Retina (tissue), 1 donor: ENCODE measurements around the gene SLC39A11.
"Not testable (repeated sequence)": the region's sequence is repeated elsewhere in the genome, so short reads cannot be mapped to it uniquely, and the experiment has no call there.

Experiments used
- DNase-seq: peaks from one replicate; pipeline ENCODE4 v3.0.0-alpha.2; 2016

The SLC39A11 gene

GRCh38 chr17:72775237-72775636 lies 317.3 kb downstream of the SLC39A11 start:
- no peak for DNase-seq

GRCh38 chr17:72774236-72774635 lies 318.3 kb downstream of the SLC39A11 start:
- DNase-seq: no peak

- DNase-seq: not testable (repeated sequence)
These were observed 319.3 kb downstream of the SLC39A11 start for GRCh38 chr17:72773225-72773624.

- DNase-seq: no peak
These were observed 320.1 kb downstream of the SLC39A11 start for GRCh38 chr17:72772331-72772821.

GRCh38 chr17:72771734-72772133 lies 320.8 kb downstream of the SLC39A11 start:
- no peak for DNase-seq

- no peak for DNase-seq
These were observed 325.6 kb downstream of the SLC39A11 start for GRCh38 chr17:72766761-72767356.

- DNase-seq: no peak
These were observed 326.9 kb downstream of the SLC39A11 start for GRCh38 chr17:72765368-72766153.

- no peak for DNase-seq
These were observed 327.9 kb downstream of the SLC39A11 start for GRCh38 chr17:72764632-72765041.

GRCh38 chr17:72763981-72764380 lies 328.5 kb downstream of the SLC39A11 start:
- no peak for DNase-seq

- not testable (repeated sequence) for DNase-seq
These were observed 330.5 kb downstream of the SLC39A11 start for GRCh38 chr17:72761893-72762575.

- no peak for DNase-seq
These were observed 331.1 kb downstream of the SLC39A11 start for GRCh38 chr17:72761431-72761830.

GRCh38 chr17:72760368-72760767 lies 332.1 kb downstream of the SLC39A11 start:
- no peak for DNase-seq

GRCh38 chr17:72759301-72759700 lies 333.2 kb downstream of the SLC39A11 start:
- DNase-seq: peak; percentile 22

- DNase-seq: no peak
These were observed 336.2 kb downstream of the SLC39A11 start for GRCh38 chr17:72756256-72756655.

- no peak for DNase-seq
These were observed 338.0 kb downstream of the SLC39A11 start for GRCh38 chr17:72754513-72754912.

GRCh38 chr17:72751746-72752145 lies 340.7 kb downstream of the SLC39A11 start:
- DNase-seq: no peak

- no peak for DNase-seq
These were observed 343.3 kb downstream of the SLC39A11 start for GRCh38 chr17:72749119-72749572.

GRCh38 chr17:72747501-72747900 lies 345.0 kb downstream of the SLC39A11 start:
- DNase-seq: no peak

- no peak for DNase-seq
These were observed 347.2 kb downstream of the SLC39A11 start for GRCh38 chr17:72745241-72745640.

- peak; percentile 45 for DNase-seq
These were observed 349.4 kb downstream of the SLC39A11 start for GRCh38 chr17:72743037-72743467.

GRCh38 chr17:72737151-72737690 lies 355.3 kb downstream of the SLC39A11 start:
- DNase-seq: no peak

GRCh38 chr17:72735592-72735991 lies 356.9 kb downstream of the SLC39A11 start:
- no peak for DNase-seq

- no peak for DNase-seq
These were observed 357.4 kb downstream of the SLC39A11 start for GRCh38 chr17:72735048-72735447.
